GM18498 (cell line): ENCODE results near the gene HOGA1.
"Not testable (repeated sequence)": the region's sequence is repeated elsewhere in the genome, so short reads cannot be mapped to it uniquely, and the experiment has no call there.

Source experiments
- ATAC-seq: cut with Tn5 transposase; IDR thresholded peaks from one replicate; pipeline ENCODE4 v1.9.1; 2021; ENCODE audit warnings: mild to moderate bottlenecking, moderate library complexity; ENCODE audit not compliant: unreplicated experiment

Gene HOGA1

GRCh38 chr10:97644936-97645335 is 60.7 kb downstream of the HOGA1 start:
- ATAC-seq: no peak

DNA sequence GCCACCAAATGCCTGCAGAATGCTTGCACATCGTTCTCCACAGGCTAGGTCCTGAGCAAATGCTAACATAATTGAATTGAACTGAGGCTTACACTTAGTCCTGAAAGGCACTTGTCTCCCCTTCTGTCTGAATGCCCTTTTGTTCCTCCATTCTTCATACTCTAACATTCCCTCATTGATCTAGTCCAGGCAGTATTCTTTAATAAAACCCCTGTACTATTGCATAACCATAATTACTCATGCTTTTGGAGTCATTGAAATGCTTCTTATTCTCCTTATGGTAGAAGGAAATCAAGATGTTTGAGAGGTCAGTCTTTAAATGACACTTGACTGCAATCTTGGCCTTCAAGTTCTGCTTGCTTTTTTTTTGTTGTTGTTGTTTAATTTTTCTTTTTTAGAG is 63.4 kb downstream of the HOGA1 start:
- ATAC-seq: no peak

- ATAC-seq: peak; percentile 96
These were observed 64.6 kb downstream of the HOGA1 start for GRCh38 chr10:97648562-97649404.

- ATAC-seq: not testable (repeated sequence)
These were observed 65.2 kb downstream of the HOGA1 start for GRCh38 chr10:97649405-97649750.

GRCh38 chr10:97650726-97651125 is 66.5 kb downstream of the HOGA1 start:
- no peak for ATAC-seq

DNA sequence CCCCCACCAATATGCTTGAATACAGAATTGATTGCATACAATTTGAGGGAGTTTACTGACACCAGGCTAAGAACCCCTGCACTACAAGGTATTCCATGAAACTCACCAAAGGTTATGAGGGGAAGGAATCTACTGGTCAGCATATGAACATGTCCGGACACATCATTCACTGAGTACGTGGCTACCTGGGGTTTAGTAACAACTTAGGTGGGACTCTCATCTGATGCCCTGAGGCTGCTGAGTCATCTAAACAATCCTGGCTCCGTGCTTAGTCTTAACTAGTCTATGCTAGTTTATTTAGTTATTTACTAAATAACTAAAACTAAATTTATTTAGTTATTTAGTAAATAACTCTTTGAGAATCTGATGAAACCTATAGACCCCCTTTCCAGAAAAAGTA is 67.6 kb downstream of the HOGA1 start:
- no peak for ATAC-seq

DNA sequence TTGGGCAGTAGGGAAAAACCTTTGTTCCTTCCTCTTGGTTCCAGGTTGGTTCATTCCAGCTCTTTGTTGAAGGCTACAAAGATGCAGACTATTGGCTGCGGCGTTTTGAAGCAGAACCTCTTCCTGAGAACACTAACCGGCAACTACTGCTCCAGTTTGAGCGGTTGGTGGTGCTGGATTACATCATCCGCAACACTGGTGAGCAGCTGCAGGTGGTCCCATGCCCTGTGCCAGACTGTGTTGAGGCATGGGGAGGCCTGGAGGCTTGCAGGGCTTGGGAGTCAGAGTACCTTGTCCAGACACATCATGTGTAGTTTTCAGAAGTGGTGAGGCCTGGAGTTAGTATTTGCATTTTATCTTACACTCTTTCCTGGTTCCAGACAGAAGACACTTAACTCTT is 72.6 kb downstream of the HOGA1 start:
- ATAC-seq: no peak

- no peak for ATAC-seq
These were observed 75.4 kb downstream of the HOGA1 start for GRCh38 chr10:97659589-97659988.
